ENCODE measurements around the gene AADACL4. TPM values are rescaled to one million over a fixed set of nuclear protein-coding genes. Genes with fewer than 3 reads are reported as not detected.
A peak's percentile ranks its signal among the peaks of the same experiment; 100 is the strongest.
"Not testable (repeated sequence)": the region's sequence is repeated elsewhere in the genome, so short reads cannot be mapped to it uniquely, and the experiment has no call there.

Gene AADACL4
- total and polyA plus RNA-seq, 2 donors: 0.05 TPM; not detected in 1

- H3K9me3 ChIP-seq (ENCODE audit: control insufficient read depth in 2 of 2, insufficient read depth in 1 of 2, low read length in 1 of 2): no peaks in the 10 kb centered on the region
- H3K27me3 ChIP-seq (ENCODE audit: control insufficient read depth in 2 of 2, insufficient read depth in 1 of 2, low read length in 1 of 2): no peaks in the 10 kb centered on the region
- DNase-seq (ENCODE audit: low read depth in 6 of 9, low spot score in 9 of 9): no peak
- no peaks in the 10 kb centered on the region for H3K4me1 ChIP-seq (ENCODE audit: control insufficient read depth in 2 of 2, insufficient read depth in 2 of 2, low read length in 2 of 2)
- H3K4me3 ChIP-seq (ENCODE audit: low read length in 2 of 2): no peak overlapping the region
- H3K36me3 ChIP-seq (ENCODE audit: control insufficient read depth in 2 of 2, insufficient read depth in 2 of 2, low read length in 1 of 2): no peaks in the 10 kb centered on the region
- WGBS: 88% methylated on average over 7 of the region's 7 CpGs
- no peak overlapping the region for H3K27ac ChIP-seq (ENCODE audit: low read depth in 1 of 2, low read length in 1 of 2)
Measured at GRCh38 chr1:12648741-12649140, 4.9 kb downstream of the AADACL4 start.

- Histone ChIP-seq H3K27me3 (ENCODE audit: control insufficient read depth in 2 of 2, insufficient read depth in 1 of 2, low read length in 1 of 2) (no peaks in the 10 kb centered on the region), H3K27ac (ENCODE audit: low read depth in 1 of 2, low read length in 1 of 2) (no peak overlapping the region), H3K9me3 (ENCODE audit: control insufficient read depth in 2 of 2, insufficient read depth in 1 of 2, low read length in 1 of 2) (no peaks in the 10 kb centered on the region), H3K4me3 (ENCODE audit: low read length in 2 of 2) (no peak overlapping the region), H3K4me1 (ENCODE audit: control insufficient read depth in 2 of 2, insufficient read depth in 2 of 2, low read length in 2 of 2) (no peaks in the 10 kb centered on the region), H3K36me3 (ENCODE audit: control insufficient read depth in 2 of 2, insufficient read depth in 2 of 2, low read length in 1 of 2) (no peaks in the 10 kb centered on the region)
- 93% methylated on average over 5 of the region's 5 CpGs for WGBS
- DNase-seq (ENCODE audit: low read depth in 6 of 9, low spot score in 9 of 9): no peak
Measured at GRCh38 chr1:12649971-12650421, 6.1 kb downstream of the AADACL4 start.

- WGBS: 94% methylated on average over 4 of the region's 4 CpGs
- Histone ChIP-seq H3K4me1 (ENCODE audit: control insufficient read depth in 2 of 2, insufficient read depth in 2 of 2, low read length in 2 of 2) (no peaks in the 10 kb centered on the region), H3K4me3 (ENCODE audit: low read length in 2 of 2) (no peak overlapping the region), H3K27me3 (ENCODE audit: control insufficient read depth in 2 of 2, insufficient read depth in 1 of 2, low read length in 1 of 2) (no peaks in the 10 kb centered on the region), H3K9me3 (ENCODE audit: control insufficient read depth in 2 of 2, insufficient read depth in 1 of 2, low read length in 1 of 2) (no peaks in the 10 kb centered on the region), H3K27ac (ENCODE audit: low read depth in 1 of 2, low read length in 1 of 2) (no peak overlapping the region), H3K36me3 (ENCODE audit: control insufficient read depth in 2 of 2, insufficient read depth in 2 of 2, low read length in 1 of 2) (no peaks in the 10 kb centered on the region)
- DNase-seq (ENCODE audit: low read depth in 6 of 9, low spot score in 9 of 9): no peak
Measured at GRCh38 chr1:12654004-12654567, 10.2 kb downstream of the AADACL4 start.

GRCh38 chr1:12654657-12655056 lies 10.8 kb downstream of the AADACL4 start:
- no peak overlapping the region for H3K27ac ChIP-seq (ENCODE audit: low read depth in 1 of 2, low read length in 1 of 2)
- WGBS: 96% methylated on average over 8 of the region's 8 CpGs
- no peak overlapping the region for H3K4me3 ChIP-seq (ENCODE audit: low read length in 2 of 2)
- no peak for DNase-seq (ENCODE audit: low read depth in 6 of 9, low spot score in 9 of 9)
- no peaks in the 10 kb centered on the region for H3K9me3 ChIP-seq (ENCODE audit: control insufficient read depth in 2 of 2, insufficient read depth in 1 of 2, low read length in 1 of 2)
- no peaks in the 10 kb centered on the region for H3K4me1 ChIP-seq (ENCODE audit: control insufficient read depth in 2 of 2, insufficient read depth in 2 of 2, low read length in 2 of 2)
- H3K36me3 ChIP-seq (ENCODE audit: control insufficient read depth in 2 of 2, insufficient read depth in 2 of 2, low read length in 1 of 2): no peaks in the 10 kb centered on the region
- H3K27me3 ChIP-seq (ENCODE audit: control insufficient read depth in 2 of 2, insufficient read depth in 1 of 2, low read length in 1 of 2): no peaks in the 10 kb centered on the region

- 90% methylated on average over 4 of the region's 4 CpGs for WGBS
- Histone ChIP-seq H3K27ac (ENCODE audit: low read depth in 1 of 2, low read length in 1 of 2) (no peak overlapping the region), H3K36me3 (ENCODE audit: control insufficient read depth in 2 of 2, insufficient read depth in 2 of 2, low read length in 1 of 2) (no peaks in the 10 kb centered on the region), H3K9me3 (ENCODE audit: control insufficient read depth in 2 of 2, insufficient read depth in 1 of 2, low read length in 1 of 2) (no peaks in the 10 kb centered on the region), H3K4me1 (ENCODE audit: control insufficient read depth in 2 of 2, insufficient read depth in 2 of 2, low read length in 2 of 2) (no peaks in the 10 kb centered on the region), H3K27me3 (ENCODE audit: control insufficient read depth in 2 of 2, insufficient read depth in 1 of 2, low read length in 1 of 2) (no peaks in the 10 kb centered on the region), H3K4me3 (ENCODE audit: low read length in 2 of 2) (no peak overlapping the region)
- DNase-seq (ENCODE audit: low read depth in 6 of 9, low spot score in 9 of 9): no peak
Measured at GRCh38 chr1:12656575-12656974, 12.7 kb downstream of the AADACL4 start.

GRCh38 chr1:12657060-12657884 lies 13.4 kb downstream of the AADACL4 start:
- H3K27ac ChIP-seq (ENCODE audit: low read depth in 1 of 2, low read length in 1 of 2): no peak overlapping the region
- no peak overlapping the region for H3K4me3 ChIP-seq (ENCODE audit: low read length in 2 of 2)
- H3K4me1 ChIP-seq (ENCODE audit: control insufficient read depth in 2 of 2, insufficient read depth in 2 of 2, low read length in 2 of 2): no peaks in the 10 kb centered on the region
- no peak for DNase-seq (ENCODE audit: low read depth in 6 of 9, low spot score in 9 of 9)
- no peaks in the 10 kb centered on the region for H3K36me3 ChIP-seq (ENCODE audit: control insufficient read depth in 2 of 2, insufficient read depth in 2 of 2, low read length in 1 of 2)
- no peaks in the 10 kb centered on the region for H3K27me3 ChIP-seq (ENCODE audit: control insufficient read depth in 2 of 2, insufficient read depth in 1 of 2, low read length in 1 of 2)
- WGBS: 97% methylated on average over 13 of the region's 13 CpGs
- no peaks in the 10 kb centered on the region for H3K9me3 ChIP-seq (ENCODE audit: control insufficient read depth in 2 of 2, insufficient read depth in 1 of 2, low read length in 1 of 2)

- not testable (repeated sequence) for H3K36me3 ChIP-seq (ENCODE audit: control insufficient read depth in 2 of 2, insufficient read depth in 2 of 2, low read length in 1 of 2); H3K27me3 ChIP-seq (ENCODE audit: control insufficient read depth in 2 of 2, insufficient read depth in 1 of 2, low read length in 1 of 2); H3K4me1 ChIP-seq (ENCODE audit: control insufficient read depth in 2 of 2, insufficient read depth in 2 of 2, low read length in 2 of 2); H3K4me3 ChIP-seq (ENCODE audit: low read length in 2 of 2); DNase-seq (ENCODE audit: low read depth in 6 of 9, low spot score in 9 of 9); H3K27ac ChIP-seq (ENCODE audit: low read depth in 1 of 2, low read length in 1 of 2); H3K9me3 ChIP-seq (ENCODE audit: control insufficient read depth in 2 of 2, insufficient read depth in 1 of 2, low read length in 1 of 2)
- 93% methylated on average over 9 of the region's 9 CpGs for WGBS
Measured at GRCh38 chr1:12657885-12658512, 14.1 kb downstream of the AADACL4 start.

GRCh38 chr1:12658531-12659453 lies 14.9 kb downstream of the AADACL4 start:
- no peaks in the 10 kb centered on the region for H3K9me3 ChIP-seq (ENCODE audit: control insufficient read depth in 2 of 2, insufficient read depth in 1 of 2, low read length in 1 of 2)
- no peak overlapping the region for H3K27ac ChIP-seq (ENCODE audit: low read depth in 1 of 2, low read length in 1 of 2)
- WGBS: 50% methylated on average over 23 of the region's 23 CpGs
- H3K36me3 ChIP-seq (ENCODE audit: control insufficient read depth in 2 of 2, insufficient read depth in 2 of 2, low read length in 1 of 2): no peaks in the 10 kb centered on the region
- peak; percentile 30 to 78 (median 59) for DNase-seq (ENCODE audit: low read depth in 6 of 9, low spot score in 9 of 9)
- H3K4me1 ChIP-seq (ENCODE audit: control insufficient read depth in 2 of 2, insufficient read depth in 2 of 2, low read length in 2 of 2): no peaks in the 10 kb centered on the region
- H3K4me3 ChIP-seq (ENCODE audit: low read length in 2 of 2): no peak overlapping the region
- H3K27me3 ChIP-seq (ENCODE audit: control insufficient read depth in 2 of 2, insufficient read depth in 1 of 2, low read length in 1 of 2): no peaks in the 10 kb centered on the region

All from thymus (tissue), 11 donors.